SU-DHL-6 (cell line): ENCODE results near the gene PSMG1.

Experiments used
- EZH2phosphoT487 ChIP-seq: fragments of 200-600 bp; sonication (generic), shearing (Covaris generic); conservative IDR thresholded peaks from 2 replicates; pipeline ENCODE4 v1.6.1; 2018; ENCODE audit warnings: mild to moderate bottlenecking, antibody characterized with exemption, low read length, moderate library complexity, mixed read lengths
- TF ChIP-seq, protein P1 (sequence below): fragments of 200-600 bp; sonication (generic); IDR thresholded peaks from one replicate; pipeline ENCODE4 v1.5.1; 2017; ENCODE audit warnings: antibody characterized with exemption, mild to moderate bottlenecking, low read length, moderate library complexity; ENCODE audit not compliant: insufficient read depth, poor library complexity, severe bottlenecking

DNA sequence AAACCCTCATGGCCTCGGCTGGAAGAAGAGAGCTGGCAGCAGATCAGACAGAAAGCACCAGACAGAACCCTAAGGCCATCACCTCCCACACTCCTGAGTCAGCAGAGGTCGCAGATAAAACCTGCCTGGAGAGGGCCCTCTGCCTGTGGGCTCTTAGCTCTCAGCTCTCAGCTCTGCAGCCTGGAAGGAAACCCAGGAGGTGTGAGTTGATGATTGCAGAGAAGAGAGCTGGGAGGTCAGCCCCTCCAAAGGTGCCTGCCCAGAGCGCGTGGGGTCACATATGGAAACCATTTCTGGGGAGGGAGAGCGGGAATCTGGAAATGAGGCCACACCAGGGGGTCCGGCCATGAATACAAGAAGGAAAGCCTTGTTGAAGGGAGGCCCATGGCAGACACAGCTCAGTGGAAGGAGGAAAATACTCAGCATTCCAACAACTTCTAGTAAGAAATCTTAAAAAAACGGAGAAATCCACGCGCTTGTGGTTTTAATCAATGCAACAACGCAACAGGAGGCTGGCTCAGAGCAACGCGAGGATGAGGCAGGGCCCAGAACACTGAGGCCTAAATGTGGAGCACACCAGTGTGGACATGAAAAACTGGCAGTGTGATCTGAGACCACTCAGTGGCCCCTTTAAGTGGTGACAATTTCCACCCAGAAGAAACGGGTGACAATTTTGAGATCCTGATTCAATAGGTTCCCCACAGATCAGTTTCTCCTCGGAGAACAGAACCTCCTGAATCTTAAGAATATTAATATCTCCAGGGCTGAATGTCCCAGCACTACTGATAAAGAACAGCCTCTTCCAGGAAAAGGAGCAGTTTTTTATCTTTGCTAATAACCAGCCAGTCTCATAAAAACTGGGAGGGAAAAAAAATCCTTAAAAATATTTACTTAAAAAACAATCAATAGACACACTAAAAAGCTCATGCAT, 45.7 kb downstream of the PSMG1 start:
- TF ChIP-seq, protein P1, sequence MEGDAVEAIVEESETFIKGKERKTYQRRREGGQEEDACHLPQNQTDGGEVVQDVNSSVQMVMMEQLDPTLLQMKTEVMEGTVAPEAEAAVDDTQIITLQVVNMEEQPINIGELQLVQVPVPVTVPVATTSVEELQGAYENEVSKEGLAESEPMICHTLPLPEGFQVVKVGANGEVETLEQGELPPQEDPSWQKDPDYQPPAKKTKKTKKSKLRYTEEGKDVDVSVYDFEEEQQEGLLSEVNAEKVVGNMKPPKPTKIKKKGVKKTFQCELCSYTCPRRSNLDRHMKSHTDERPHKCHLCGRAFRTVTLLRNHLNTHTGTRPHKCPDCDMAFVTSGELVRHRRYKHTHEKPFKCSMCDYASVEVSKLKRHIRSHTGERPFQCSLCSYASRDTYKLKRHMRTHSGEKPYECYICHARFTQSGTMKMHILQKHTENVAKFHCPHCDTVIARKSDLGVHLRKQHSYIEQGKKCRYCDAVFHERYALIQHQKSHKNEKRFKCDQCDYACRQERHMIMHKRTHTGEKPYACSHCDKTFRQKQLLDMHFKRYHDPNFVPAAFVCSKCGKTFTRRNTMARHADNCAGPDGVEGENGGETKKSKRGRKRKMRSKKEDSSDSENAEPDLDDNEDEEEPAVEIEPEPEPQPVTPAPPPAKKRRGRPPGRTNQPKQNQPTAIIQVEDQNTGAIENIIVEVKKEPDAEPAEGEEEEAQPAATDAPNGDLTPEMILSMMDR: no peak
- TF ChIP-seq EZH2phosphoT487: no peak
